ENCODE measurements around the gene TNFRSF6B.

Gene TNFRSF6B

GRCh38 chr20:63687419-63688178 lies 8.9 kb upstream of the TNFRSF6B start:
- Histone ChIP-seq H3F3A (ENCODE audit: insufficient read depth) (no peaks in the 10 kb centered on the region), H3K9me3 (ENCODE audit: insufficient read depth, low read length) (no peaks in the 10 kb centered on the region), H2AFZ (ENCODE audit: low read depth, low read length, severe bottlenecking) (no peak overlapping the region), H3K9ac (ENCODE audit: low read length) (no peak overlapping the region), H3K9me2 (replicated peaks; ENCODE audit: insufficient read depth, low read length) (no peaks in the 10 kb centered on the region), H3K27me3 (ENCODE audit: low read length) (no peaks in the 10 kb centered on the region), H3K27ac (ENCODE audit: low read depth, low read length) (no peak overlapping the region), H4K20me1 (ENCODE audit: low read depth, low read length) (no peaks in the 10 kb centered on the region), H3K4me3 (ENCODE audit: insufficient read depth, low read length, poor library complexity, severe bottlenecking) (no peak overlapping the region), H3K79me2 (ENCODE audit: insufficient read depth, low read length) (no peaks in the 10 kb centered on the region), H3K36me3 (ENCODE audit: low read length) (no peaks in the 10 kb centered on the region), H3K4me2 (ENCODE audit: low read depth, low read length, poor library complexity, severe bottlenecking) (no peak overlapping the region)
- TF ChIP-seq CTCF (IDR thresholded peaks at IDR 0.05; ENCODE audit: insufficient read depth, low read length, poor library complexity, severe bottlenecking) (no peak), EZH2phosphoT487 (conservative IDR thresholded peaks at IDR 0.05; ENCODE audit: low read length) (no peak)

GRCh38 chr20:63688228-63689045 lies 8.0 kb upstream of the TNFRSF6B start:
- H3K79me2 ChIP-seq (ENCODE audit: insufficient read depth, low read length): no peaks in the 10 kb centered on the region
- no peak for TF ChIP-seq CTCF (IDR thresholded peaks at IDR 0.05; ENCODE audit: insufficient read depth, low read length, poor library complexity, severe bottlenecking)
- TF ChIP-seq EZH2phosphoT487 (conservative IDR thresholded peaks at IDR 0.05; ENCODE audit: low read length): no peak
- no peaks in the 10 kb centered on the region for H4K20me1 ChIP-seq (ENCODE audit: low read depth, low read length)
- H3K9me2 ChIP-seq (replicated peaks; ENCODE audit: insufficient read depth, low read length): no peaks in the 10 kb centered on the region
- no peak overlapping the region for H3K4me3 ChIP-seq (ENCODE audit: insufficient read depth, low read length, poor library complexity, severe bottlenecking)
- H2AFZ ChIP-seq (ENCODE audit: low read depth, low read length, severe bottlenecking): no peak overlapping the region
- no peaks in the 10 kb centered on the region for H3F3A ChIP-seq (ENCODE audit: insufficient read depth)
- H3K9ac ChIP-seq (ENCODE audit: low read length): no peak overlapping the region
- no peaks in the 10 kb centered on the region for H3K9me3 ChIP-seq (ENCODE audit: insufficient read depth, low read length)
- H3K27ac ChIP-seq (ENCODE audit: low read depth, low read length): no peak overlapping the region
- H3K4me2 ChIP-seq (ENCODE audit: low read depth, low read length, poor library complexity, severe bottlenecking): no peak overlapping the region
- H3K36me3 ChIP-seq (ENCODE audit: low read length): no peaks in the 10 kb centered on the region
- no peaks in the 10 kb centered on the region for H3K27me3 ChIP-seq (ENCODE audit: low read length)

GRCh38 chr20:63689046-63690002 lies 7.1 kb upstream of the TNFRSF6B start:
- no peak overlapping the region for H2AFZ ChIP-seq (ENCODE audit: low read depth, low read length, severe bottlenecking)
- H3K4me2 ChIP-seq (ENCODE audit: low read depth, low read length, poor library complexity, severe bottlenecking): no peak overlapping the region
- no peaks in the 10 kb centered on the region for H3F3A ChIP-seq (ENCODE audit: insufficient read depth)
- H3K27ac ChIP-seq (ENCODE audit: low read depth, low read length): no peak overlapping the region
- H3K36me3 ChIP-seq (ENCODE audit: low read length): no peaks in the 10 kb centered on the region
- no peaks in the 10 kb centered on the region for H3K79me2 ChIP-seq (ENCODE audit: insufficient read depth, low read length)
- TF ChIP-seq CTCF (IDR thresholded peaks at IDR 0.05; ENCODE audit: insufficient read depth, low read length, poor library complexity, severe bottlenecking) (no peak), EZH2phosphoT487 (conservative IDR thresholded peaks at IDR 0.05; ENCODE audit: low read length) (no peak)
- H3K27me3 ChIP-seq (ENCODE audit: low read length): no peaks in the 10 kb centered on the region
- H3K4me3 ChIP-seq (ENCODE audit: insufficient read depth, low read length, poor library complexity, severe bottlenecking): no peak overlapping the region
- H4K20me1 ChIP-seq (ENCODE audit: low read depth, low read length): no peaks in the 10 kb centered on the region
- H3K9me3 ChIP-seq (ENCODE audit: insufficient read depth, low read length): no peaks in the 10 kb centered on the region
- H3K9ac ChIP-seq (ENCODE audit: low read length): no peak overlapping the region
- no peaks in the 10 kb centered on the region for H3K9me2 ChIP-seq (replicated peaks; ENCODE audit: insufficient read depth, low read length)

Data from SU-DHL-6 (cell line).